ENCODE results near the gene CDC14B.

Gene CDC14B

DNA sequence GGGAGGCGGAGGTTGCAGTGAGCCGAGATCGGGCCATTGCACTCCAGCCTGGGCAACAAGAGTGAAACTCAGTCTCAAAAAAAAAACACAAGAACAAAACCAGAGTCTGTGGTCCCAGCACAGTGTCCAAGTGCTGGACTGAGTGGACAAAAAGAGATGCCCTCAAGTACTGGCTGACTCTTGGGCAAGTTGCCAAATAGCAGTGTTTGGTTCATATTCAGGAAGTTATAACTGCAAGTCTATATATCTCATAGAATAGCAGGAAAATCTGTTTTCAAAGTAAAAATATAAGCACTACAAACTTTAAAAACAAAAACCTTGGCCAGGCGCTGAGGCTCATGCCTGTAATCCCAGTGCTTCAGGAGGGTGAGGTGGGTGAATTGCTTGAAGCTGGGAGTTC, 162.4 kb downstream of the CDC14B start:
- TF ChIP-seq, protein P1, sequence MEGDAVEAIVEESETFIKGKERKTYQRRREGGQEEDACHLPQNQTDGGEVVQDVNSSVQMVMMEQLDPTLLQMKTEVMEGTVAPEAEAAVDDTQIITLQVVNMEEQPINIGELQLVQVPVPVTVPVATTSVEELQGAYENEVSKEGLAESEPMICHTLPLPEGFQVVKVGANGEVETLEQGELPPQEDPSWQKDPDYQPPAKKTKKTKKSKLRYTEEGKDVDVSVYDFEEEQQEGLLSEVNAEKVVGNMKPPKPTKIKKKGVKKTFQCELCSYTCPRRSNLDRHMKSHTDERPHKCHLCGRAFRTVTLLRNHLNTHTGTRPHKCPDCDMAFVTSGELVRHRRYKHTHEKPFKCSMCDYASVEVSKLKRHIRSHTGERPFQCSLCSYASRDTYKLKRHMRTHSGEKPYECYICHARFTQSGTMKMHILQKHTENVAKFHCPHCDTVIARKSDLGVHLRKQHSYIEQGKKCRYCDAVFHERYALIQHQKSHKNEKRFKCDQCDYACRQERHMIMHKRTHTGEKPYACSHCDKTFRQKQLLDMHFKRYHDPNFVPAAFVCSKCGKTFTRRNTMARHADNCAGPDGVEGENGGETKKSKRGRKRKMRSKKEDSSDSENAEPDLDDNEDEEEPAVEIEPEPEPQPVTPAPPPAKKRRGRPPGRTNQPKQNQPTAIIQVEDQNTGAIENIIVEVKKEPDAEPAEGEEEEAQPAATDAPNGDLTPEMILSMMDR (IDR thresholded peaks at IDR 0.05; ENCODE audit: low read depth, low read length): no peak
- H3K4me3 ChIP-seq (replicated peaks in 1 of 2; ENCODE audit: low read depth in 2 of 2, low read length in 2 of 2): no peak overlapping the region
- DNase-seq (ENCODE audit: low read depth in 2 of 2): peak in 1 of 2 donors; percentile 48

DNA sequence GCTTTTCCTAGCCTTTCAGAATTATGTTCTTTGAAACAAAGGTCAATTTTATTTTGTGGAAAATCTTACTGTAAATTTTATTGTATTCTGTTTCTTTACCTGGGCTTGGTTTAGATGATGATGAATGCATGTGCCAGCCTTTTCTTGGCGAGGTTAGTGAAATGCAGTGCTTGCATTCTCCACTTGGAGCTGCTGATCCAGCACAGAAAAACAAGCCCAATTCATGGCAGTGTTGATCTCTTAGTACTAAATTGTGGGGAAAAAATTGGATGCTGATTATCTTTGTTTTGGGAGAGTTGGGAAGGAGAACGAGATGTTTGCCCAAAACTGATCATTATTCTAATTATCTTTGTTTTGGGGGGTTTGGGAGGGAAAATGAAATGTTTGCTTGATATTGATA, 166.0 kb downstream of the CDC14B start:
- H3K4me3 ChIP-seq (replicated peaks in 1 of 2; ENCODE audit: low read depth in 2 of 2, low read length in 2 of 2): no peak overlapping the region
- DNase-seq (ENCODE audit: low read depth in 2 of 2): peak; percentile 56 to 78
- TF ChIP-seq, protein P1 (IDR thresholded peaks at IDR 0.05; ENCODE audit: low read depth, low read length): peak; percentile 64

DNA sequence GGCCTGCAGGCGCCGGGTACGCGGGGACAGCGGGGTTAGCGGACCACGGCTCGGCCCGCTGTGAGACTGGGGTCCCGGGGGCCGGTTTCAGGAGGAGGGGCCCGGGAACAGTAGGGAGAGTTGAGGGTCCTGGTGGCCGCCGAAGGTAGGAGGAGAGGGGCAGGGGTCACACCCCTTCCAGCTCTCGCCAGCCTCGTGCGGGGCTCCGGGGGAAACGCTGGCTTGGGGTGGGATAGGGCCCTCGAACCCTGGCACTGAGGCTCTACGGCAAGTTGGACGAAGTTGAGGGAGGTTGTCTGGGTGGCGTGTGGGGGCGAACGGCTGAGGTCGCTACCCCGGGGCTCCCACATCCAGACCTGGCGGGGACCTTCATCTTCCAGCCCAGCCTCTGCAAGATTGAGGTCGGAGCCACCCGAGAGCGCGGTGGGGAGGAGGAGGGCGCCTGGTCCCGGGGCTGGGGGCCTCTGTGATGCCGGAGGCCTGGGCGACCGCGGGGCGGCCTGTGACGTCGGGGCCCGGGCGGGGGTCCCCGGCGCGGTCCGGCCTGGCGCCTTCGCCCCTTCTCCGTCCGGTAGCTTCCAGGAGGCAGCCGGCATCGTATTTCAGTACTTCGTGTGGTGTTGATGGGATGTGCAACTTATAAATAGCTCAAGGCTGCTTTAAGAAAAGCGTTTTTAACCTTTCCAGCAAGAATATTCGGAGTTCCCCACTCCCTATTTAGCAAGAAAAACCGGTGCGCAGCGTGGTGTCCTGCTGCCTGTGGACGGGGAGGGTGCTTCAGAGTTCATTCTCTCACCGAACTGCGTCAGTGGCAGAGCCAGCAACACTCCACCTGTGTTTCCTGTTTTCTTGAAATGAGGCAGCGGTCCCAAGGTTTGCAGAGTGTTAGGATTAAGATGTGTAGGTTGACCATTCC, 168.8 kb downstream of the CDC14B start:
- peak; percentile 29 to 33 for DNase-seq (ENCODE audit: low read depth in 2 of 2)
- peak overlapping the region; percentile 70 to 75 for H3K4me3 ChIP-seq (replicated peaks in 1 of 2; ENCODE audit: low read depth in 2 of 2, low read length in 2 of 2)
- TF ChIP-seq, protein P1 (IDR thresholded peaks at IDR 0.05; ENCODE audit: low read depth, low read length): no peak

All from cardiac fibroblast (primary cell).